Measurements from ENCODE around the gene ENDOD1. TPM values are rescaled to one million over a fixed set of nuclear protein-coding genes. Genes with fewer than 3 reads are reported as not detected.

Gene ENDOD1
- total RNA-seq, 1 experiment from 2014 or later = 28.2 TPM

DNA sequence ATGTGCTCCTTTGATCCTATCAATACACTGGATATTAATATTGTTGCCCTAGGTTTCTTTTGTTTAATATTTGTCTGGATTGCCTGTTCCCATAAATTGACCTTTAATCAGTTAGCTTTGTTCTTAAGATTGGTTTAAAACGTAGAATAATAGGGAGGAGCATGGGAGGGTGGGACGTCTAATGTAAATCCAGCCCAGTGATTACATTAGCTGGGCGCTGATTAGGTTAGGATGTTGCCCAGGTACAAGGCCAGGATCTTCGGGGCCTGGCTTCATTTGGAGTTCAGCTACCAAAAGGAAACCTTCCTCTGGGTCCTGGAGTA, 23.0 kb upstream of the ENDOD1 start, which contains the start of gene SRSF8:
SRSF8 (plus strand) TSS at position 204 of the 323 bp plus-strand sequence. CDS start 308 bp downstream, outside the sequence.
- Histone ChIP-seq H3K27me3 (ENCODE audit: control insufficient read depth, insufficient read depth, low read length) (peaks cover 6% of the 10 kb centered on the region; the same call in 1 of the 2 replicates), H3K27ac (ENCODE audit: low read length) (peak within 1 kb of the TSS; percentile 94), H3K4me3 (ENCODE audit: low read depth in 2 of 2, low read length in 2 of 2) (peak within 1 kb of the TSS; percentile 83 to 90), H3K4me1 (ENCODE audit: control insufficient read depth, insufficient read depth, low read length) (peaks cover 8% of the 10 kb centered on the region; the same call in 1 of the 2 replicates), H3K9me3 (ENCODE audit: control insufficient read depth, insufficient read depth, low read depth, low read length) (no peaks in the 10 kb centered on the region), H3K36me3 (ENCODE audit: control insufficient read depth, insufficient read depth, low read length) (peaks cover 2% of the 10 kb centered on the region; the same call in 1 of the 2 replicates)
- in situ Hi-C loops (cut with HindIII; ENCODE audit: low pct_unique_long_range_greater_than_20kb, low sequenced_read_pairs) (no loop called here), intact Hi-C loops (cut with micrococcal nuclease; ENCODE audit: unreplicated experiment) (loop anchor here (5.0 to 10.0 kb wide), 3 partner anchors 94 to 698 kb away; partner anchors contain the start of genes CWC15, KDM4D and SESN3)
- BruUV-seq (replicated peaks) = no TSS peak
- POLR2A ChIA-PET = interaction anchor here (0.6 to 0.7 kb wide), 4 partner anchors 24 to 1274 kb away, joined by 3 to 15 read pairs (median 3); no protein-coding TSS in a partner anchor
- peak; percentile 67 for ATAC-seq
- TF ChIP-seq, protein P1, sequence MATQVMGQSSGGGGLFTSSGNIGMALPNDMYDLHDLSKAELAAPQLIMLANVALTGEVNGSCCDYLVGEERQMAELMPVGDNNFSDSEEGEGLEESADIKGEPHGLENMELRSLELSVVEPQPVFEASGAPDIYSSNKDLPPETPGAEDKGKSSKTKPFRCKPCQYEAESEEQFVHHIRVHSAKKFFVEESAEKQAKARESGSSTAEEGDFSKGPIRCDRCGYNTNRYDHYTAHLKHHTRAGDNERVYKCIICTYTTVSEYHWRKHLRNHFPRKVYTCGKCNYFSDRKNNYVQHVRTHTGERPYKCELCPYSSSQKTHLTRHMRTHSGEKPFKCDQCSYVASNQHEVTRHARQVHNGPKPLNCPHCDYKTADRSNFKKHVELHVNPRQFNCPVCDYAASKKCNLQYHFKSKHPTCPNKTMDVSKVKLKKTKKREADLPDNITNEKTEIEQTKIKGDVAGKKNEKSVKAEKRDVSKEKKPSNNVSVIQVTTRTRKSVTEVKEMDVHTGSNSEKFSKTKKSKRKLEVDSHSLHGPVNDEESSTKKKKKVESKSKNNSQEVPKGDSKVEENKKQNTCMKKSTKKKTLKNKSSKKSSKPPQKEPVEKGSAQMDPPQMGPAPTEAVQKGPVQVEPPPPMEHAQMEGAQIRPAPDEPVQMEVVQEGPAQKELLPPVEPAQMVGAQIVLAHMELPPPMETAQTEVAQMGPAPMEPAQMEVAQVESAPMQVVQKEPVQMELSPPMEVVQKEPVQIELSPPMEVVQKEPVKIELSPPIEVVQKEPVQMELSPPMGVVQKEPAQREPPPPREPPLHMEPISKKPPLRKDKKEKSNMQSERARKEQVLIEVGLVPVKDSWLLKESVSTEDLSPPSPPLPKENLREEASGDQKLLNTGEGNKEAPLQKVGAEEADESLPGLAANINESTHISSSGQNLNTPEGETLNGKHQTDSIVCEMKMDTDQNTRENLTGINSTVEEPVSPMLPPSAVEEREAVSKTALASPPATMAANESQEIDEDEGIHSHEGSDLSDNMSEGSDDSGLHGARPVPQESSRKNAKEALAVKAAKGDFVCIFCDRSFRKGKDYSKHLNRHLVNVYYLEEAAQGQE (IDR thresholded peaks at IDR 0.05; ENCODE audit: insufficient read depth in 1 of 2, low read depth in 2 of 2, low read length in 1 of 2) = no peak
- TF ChIP-seq TCF7L2 (IDR thresholded peaks at IDR 0.05; ENCODE audit: low read depth, low read length) = no peak
- TF ChIP-seq, protein P2, sequence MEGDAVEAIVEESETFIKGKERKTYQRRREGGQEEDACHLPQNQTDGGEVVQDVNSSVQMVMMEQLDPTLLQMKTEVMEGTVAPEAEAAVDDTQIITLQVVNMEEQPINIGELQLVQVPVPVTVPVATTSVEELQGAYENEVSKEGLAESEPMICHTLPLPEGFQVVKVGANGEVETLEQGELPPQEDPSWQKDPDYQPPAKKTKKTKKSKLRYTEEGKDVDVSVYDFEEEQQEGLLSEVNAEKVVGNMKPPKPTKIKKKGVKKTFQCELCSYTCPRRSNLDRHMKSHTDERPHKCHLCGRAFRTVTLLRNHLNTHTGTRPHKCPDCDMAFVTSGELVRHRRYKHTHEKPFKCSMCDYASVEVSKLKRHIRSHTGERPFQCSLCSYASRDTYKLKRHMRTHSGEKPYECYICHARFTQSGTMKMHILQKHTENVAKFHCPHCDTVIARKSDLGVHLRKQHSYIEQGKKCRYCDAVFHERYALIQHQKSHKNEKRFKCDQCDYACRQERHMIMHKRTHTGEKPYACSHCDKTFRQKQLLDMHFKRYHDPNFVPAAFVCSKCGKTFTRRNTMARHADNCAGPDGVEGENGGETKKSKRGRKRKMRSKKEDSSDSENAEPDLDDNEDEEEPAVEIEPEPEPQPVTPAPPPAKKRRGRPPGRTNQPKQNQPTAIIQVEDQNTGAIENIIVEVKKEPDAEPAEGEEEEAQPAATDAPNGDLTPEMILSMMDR (IDR thresholded peaks at IDR 0.05) = no peak
- no peak for TF ChIP-seq POLR2AphosphoS5 (IDR thresholded peaks at IDR 0.05; ENCODE audit: low read depth, low read length)
- TF ChIP-seq SIN3A (IDR thresholded peaks at IDR 0.05; ENCODE audit: borderline replicate concordance, insufficient read depth, low read depth, low read length) = no peak
- CTCF ChIA-PET = interaction anchor here (0.6 to 0.9 kb wide), 6 partner anchors 93 to 1361 kb away, joined by 3 to 6 read pairs (median 5); partner anchors contain the start of genes CCDC82, CWC15, JRKL and KDM4D
- DNase-seq (ENCODE audit: low read depth, low spot score) = no peak

DNA sequence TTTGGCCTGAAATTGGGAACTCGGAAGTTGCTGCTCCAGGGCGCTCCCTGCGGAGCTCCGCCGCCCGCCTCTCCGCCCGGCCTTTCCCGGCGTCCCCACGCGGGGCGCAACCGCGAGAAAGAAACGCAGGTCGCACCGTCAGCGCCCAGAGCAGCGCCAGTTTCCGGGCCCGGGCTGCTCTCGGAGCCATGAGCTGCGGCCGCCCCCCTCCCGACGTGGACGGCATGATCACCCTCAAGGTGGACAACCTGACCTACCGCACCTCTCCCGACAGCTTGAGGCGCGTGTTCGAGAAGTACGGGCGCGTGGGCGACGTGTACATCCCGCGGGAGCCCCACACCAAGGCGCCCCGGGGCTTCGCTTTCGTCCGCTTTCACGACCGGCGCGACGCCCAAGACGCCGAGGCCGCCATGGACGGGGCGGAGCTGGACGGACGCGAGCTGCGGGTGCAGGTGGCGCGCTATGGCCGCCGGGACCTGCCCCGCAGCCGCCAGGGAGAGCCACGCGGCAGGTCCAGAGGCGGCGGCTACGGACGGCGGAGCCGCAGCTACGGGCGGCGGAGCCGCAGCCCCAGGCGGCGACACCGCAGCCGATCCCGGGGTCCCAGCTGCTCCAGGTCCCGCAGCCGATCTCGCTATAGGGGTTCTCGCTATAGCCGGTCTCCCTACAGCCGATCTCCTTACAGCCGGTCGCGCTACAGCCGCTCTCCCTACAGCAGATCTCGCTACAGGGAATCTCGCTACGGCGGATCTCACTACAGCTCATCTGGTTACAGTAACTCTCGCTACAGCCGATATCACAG, 22.4 kb upstream of the ENDOD1 start:
- in situ Hi-C loops (cut with HindIII; ENCODE audit: low pct_unique_long_range_greater_than_20kb, low sequenced_read_pairs) = no loop called here
- no TSS peak for BruUV-seq (replicated peaks)
- Histone ChIP-seq H3K4me3 (ENCODE audit: low read depth in 2 of 2, low read length in 2 of 2) (peak overlapping the region; percentile 83 to 90), H3K4me1 (ENCODE audit: control insufficient read depth, insufficient read depth, low read length) (peaks cover 8% of the 10 kb centered on the region; the same call in 1 of the 2 replicates), H3K27me3 (ENCODE audit: control insufficient read depth, insufficient read depth, low read length) (peaks cover under 1% of the 10 kb centered on the region; the same call in 1 of the 2 replicates), H3K36me3 (ENCODE audit: control insufficient read depth, insufficient read depth, low read length) (peaks cover 2% of the 10 kb centered on the region; the same call in 1 of the 2 replicates), H3K9me3 (ENCODE audit: control insufficient read depth, insufficient read depth, low read depth, low read length) (no peaks in the 10 kb centered on the region), H3K27ac (ENCODE audit: low read length) (peak overlapping the region; percentile 94)
- intact Hi-C loops (cut with micrococcal nuclease; ENCODE audit: unreplicated experiment) = loop anchor here (5.0 to 10.0 kb wide), 3 partner anchors 95 to 698 kb away; partner anchors contain the start of genes CWC15, KDM4D and SESN3
- DNase-seq (ENCODE audit: low read depth, low spot score) = peak; percentile 36
- peak; percentile 88 for ATAC-seq
- TF ChIP-seq, protein P1 (IDR thresholded peaks at IDR 0.05; ENCODE audit: insufficient read depth in 1 of 2, low read depth in 2 of 2, low read length in 1 of 2) = 0 out of 4 replicates have a peak, but pooled peaks of 1 of the 2 experiments have one; percentile 18
- TF ChIP-seq POLR2AphosphoS5 (IDR thresholded peaks at IDR 0.05; ENCODE audit: low read depth, low read length) = peak; percentile 55; the same call in 1 of the 2 replicates
- TF ChIP-seq, protein P2 (IDR thresholded peaks at IDR 0.05) = peak; percentile 64
- TF ChIP-seq TCF7L2 (IDR thresholded peaks at IDR 0.05; ENCODE audit: low read depth, low read length) = no peak
- TF ChIP-seq SIN3A (IDR thresholded peaks at IDR 0.05; ENCODE audit: borderline replicate concordance, insufficient read depth, low read depth, low read length) = 0 out of 2 replicates have a peak, but pooled peaks have one; percentile 14
- ChIA-PET CTCF (interaction anchor here (0.6 to 0.9 kb wide), 7 partner anchors 9 to 1360 kb away, joined by 3 to 6 read pairs (median 4); partner anchors contain the start of genes CCDC82, CWC15, JRKL and KDM4D), POLR2A (interaction anchor here (0.5 to 0.7 kb wide), 7 partner anchors 23 to 1273 kb away, joined by 3 to 15 read pairs (median 3); partner anchors contain the start of genes ENDOD1 and FAM76B)
